Hematopoietic multipotent progenitor cell treated with erythropoietin and hydrocortisone succinate and interleukin-3 and kit ligand, for 6 days (in vitro differentiated cells): ENCODE results near the gene SH2D3C.
A peak's percentile ranks its signal among the peaks of the same experiment; 100 is the strongest.

Source experiments
- DNase-seq: peaks from one replicate; pipeline ENCODE4 v3.0.0-alpha.2; 2015

The SH2D3C gene

DNA sequence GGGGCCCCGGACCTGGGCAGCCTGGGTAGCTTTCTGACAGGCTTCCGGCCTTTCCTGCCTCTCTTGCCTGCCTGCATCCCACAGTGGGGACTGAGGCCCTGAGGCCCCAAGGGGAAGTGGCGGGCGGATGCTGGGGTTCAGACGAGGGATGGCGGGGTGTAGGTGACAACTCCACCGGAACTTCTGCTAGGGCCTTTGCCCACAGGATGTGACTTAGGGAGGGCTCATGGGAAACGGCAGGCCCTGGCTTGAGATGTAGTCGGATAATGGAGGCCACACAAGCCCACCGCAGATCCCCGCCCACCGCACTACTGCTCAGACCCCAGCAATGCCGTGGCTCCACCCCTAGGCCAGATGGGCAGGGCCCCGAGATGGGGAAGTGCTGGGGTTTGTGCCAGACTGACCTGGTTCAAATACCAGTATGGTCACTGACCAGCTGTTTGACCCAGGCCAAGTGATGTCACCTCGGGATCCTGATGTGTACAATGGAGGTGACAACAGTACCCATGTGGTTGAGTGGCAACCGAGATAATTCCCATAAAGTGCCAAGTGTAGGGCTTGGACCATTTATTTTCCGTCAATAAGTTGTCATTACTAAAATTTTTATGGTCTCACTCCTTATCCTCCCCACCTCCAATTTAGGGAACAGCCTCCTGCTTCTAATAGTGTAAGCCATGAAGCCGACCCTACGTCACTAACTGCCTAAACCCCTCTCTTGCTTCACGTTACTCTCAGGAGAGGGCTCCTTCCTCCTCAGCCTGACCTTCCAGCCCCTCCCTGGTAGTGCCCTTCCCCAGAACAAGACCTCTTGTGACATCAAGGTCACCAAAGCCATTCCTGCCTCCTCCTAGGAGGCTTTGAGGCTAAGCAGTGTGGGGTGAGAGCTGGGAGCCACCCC is 4.9 kb upstream of the SH2D3C start:
- peak; percentile 93 for DNase-seq

DNA sequence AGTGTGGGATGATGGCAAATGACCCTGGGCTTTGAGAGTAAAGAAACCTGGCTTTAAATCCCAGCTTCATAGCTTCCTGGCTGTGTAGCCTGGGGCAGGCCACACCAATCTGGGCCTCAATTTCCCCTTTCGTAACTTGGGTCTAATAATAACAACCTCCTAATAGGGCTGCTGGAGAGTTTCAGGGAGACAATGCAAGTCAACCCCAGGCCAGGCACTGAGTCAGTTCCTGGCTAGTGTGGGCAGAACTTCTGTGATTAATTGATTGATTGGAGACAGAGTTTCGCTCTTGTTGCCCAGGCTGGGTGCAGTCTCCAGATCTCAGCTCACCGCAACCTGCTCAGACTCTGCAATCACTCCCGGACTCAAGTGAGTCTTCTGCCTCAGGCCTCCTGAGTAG is 3.3 kb upstream of the SH2D3C start:
- DNase-seq = no peak

DNA sequence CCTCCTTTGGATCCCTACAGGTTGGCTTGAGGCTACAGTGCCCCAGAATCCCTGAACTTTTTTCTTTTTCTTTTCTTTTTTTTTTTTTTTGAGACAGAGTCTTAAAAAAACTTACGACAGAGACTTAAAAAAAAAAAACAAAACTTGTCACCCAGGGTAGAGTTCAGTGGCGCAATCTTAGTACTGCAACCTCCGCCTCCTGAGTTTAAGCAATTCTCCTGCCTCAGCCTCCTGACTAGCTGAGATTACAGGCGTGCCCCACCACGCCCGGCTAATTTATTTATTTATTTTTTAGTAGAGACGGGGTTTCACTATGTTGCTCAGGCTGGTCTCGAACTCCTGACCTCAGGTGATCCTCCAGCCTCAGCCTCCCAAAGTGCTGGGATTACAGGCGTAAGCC is 2.4 kb upstream of the SH2D3C start:
- DNase-seq = peak; percentile 67

DNA sequence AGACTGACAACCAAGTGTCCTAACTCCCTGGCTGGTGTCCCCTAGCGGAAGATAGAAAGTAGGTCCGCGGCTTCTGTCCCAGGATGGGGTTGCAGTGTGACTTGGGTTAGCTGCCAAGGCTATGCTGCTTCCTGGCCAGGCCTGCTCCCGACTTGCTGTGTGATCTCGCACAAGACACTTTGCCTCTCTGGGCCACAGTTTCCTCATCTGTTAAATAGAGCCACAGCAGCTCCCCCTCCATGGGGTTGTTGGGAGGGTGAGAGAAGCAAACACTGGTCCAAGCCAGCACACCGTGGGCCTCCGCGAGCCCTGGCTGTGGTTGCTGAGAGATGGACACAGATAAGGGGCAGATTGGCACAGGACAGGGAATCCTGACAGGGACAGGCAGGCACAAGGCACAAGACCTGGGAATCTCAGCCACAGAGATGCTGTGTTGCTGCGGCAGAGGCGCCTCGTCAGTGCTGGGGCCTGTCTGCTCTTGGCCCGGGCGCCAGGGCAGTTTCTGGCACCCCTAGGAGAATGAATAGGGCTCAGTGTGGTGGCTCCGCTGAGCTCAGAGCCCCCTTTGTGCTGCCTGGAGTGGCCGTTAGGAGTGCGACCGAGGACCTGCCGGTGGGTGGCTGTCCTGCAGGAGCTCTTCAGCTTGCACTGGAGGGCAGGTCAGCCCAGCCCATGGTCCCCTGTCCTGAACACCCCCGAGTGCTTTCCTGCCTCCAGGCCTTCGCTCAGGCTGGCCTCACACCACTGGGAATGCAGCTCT is 1.8 kb upstream of the SH2D3C start:
- DNase-seq = peak; percentile 32

DNA sequence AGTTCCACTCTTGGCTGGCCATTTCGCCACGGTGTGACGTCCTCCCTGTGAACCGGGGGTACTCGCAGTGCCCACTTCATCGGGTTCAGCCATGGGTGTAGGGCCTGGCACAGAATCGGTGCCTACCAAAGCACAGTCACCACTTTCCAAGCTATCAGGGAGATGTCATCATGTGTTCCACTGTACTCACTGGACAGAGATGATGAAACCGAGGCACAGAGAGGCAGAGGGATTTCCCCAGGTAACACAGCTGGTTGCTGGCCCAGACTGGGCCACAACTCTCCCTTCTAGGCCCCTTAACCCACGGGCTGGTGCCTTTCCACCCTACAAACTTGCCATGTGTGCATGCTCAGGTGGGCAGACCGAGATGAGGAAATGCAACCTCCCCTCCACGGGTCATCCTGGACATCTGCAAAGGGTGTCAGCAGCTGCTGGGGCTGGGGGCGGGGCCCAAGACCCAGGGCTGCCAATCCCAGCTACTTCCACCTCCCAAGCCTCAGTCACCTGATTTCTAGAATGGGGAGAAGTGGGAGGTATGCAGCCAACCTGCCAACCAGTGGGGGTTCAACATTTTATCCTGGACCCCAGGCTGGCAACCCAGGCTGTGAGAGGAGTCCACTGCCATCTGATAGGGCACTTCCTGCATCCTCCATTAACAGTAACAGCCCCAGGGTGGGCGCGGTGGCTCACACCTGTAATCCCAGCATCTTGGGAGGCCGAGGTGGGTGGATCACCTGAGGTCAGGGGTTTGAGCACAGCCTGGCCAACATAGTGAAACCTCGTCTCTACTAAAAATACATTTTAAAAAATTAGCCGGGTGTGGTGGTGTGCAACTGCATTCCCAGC is 893 bp upstream of the SH2D3C start:
- peak; percentile 52 for DNase-seq

DNA sequence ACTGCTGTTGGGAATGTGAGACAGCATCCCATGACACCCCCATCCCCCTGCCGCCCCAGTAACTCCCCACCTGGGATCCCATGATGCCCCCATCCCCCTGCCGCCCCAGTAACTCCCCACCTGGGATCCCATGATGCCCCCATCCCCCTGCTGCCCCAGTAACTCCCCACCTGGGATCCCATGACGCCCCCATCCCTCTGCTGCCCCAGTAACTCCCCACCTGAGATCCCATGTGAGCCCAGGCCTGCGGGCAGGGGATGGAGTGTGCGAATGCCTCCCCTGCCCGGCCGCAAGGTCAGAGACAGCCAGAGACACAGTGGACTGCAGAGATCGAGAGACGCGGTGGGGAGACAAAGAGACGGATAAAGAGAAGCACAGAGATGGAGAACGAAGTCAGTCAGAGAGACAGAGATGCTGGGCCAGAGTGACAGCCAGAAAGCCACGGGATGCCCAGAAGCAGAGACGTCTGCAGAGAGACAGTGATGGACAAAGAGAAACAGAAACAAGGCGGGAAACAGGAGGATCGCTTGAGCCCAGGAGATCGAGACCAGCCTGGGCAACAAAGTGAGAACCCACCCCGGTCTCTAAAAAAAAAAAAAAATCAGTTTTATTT is 992 bp downstream of the SH2D3C start:
- DNase-seq = no peak

DNA sequence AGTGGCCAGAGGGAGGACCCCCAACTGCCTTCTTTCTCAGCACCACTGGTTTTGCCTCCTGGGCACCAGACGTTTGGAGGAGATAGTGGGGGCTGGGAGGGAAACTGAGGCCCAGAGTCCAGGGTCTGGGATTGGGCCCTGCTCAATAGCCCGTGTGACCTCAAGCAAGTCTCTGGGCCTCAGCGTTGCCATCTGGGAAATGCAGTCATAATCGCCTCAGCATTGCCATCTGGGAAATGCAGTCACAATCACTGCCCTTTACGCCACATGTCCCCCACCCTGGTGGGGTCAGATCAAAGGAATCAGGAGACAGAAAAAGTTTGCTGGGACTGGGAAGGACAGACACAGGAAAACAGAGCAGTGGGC is 1.6 kb downstream of the SH2D3C start:
- DNase-seq = peak; percentile 25

DNA sequence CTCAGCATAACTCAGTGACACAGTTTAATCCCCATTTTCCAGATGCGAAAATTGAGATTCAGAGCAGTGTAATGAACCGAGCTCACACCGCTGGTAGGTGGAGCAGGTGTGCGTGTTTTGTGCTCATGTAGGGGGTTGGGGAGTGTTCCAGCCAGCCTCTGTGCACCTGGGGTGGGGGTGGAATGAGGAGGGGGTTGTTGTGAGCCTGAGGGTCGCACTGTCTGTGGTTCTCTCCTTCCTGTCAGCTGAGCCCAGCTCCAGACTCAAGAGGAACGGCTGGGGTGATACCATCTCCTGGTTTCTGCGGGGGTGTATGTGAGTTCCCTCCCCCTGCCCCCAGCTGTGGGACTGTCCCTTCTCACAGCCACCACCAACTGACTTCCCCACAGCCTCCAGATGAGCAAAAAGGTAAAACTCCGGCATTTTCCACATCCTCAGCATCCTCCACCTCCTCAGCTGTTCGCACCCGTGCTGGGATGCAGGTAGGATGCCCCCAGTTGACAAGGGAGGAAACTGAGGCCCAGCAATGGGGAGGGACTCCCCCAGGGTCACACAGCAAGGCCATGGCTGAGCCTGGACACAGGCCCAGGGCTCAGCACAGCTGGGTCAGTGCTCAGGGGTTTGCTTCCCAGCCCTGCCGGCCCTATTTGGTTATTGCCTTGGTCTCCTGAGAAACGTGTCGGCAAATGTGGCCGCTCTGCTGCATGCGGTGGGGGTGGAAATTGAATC is 2.1 kb downstream of the SH2D3C start:
- peak; percentile 92 for DNase-seq

DNA sequence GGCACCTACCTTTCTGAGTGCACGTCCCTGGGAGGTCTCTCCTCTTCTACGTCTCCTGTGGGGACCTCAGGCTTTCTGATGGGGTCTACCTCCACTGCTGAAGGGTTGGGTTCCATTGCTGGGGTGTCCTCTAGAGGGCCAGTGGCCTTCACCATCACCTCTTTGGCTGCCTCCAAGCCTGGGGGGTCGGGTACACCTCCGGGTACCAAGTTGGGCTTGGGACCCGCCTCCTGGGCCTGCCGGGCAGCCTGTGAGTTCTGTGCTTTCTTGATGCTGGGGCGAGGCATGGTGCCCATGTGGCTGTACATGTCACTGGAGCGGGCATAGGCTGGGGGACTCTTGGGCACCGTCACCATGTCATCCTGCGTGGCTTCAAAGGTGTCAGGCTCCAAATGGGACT is 4.5 kb downstream of the SH2D3C start:
- DNase-seq = no peak

DNA sequence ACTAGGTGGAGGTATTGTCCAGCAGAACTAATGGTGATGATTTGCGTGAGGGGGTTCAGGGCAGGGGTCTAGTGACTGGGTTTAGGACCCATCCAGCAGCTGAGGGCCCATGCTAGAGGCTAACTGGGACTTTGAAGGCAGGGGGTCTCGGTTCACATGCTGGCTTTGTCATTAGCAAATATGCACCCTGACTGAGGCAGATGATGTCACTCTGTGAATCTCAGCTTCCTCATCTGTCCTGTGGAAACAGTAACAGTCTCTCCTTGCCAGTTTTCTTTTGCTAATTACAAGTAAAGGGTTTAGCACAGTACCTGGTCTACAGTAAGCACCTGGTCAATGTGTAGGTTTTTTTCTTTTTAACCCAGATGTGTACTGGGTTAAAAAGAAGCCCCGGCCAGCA is 5.2 kb downstream of the SH2D3C start:
- DNase-seq = no peak

DNA sequence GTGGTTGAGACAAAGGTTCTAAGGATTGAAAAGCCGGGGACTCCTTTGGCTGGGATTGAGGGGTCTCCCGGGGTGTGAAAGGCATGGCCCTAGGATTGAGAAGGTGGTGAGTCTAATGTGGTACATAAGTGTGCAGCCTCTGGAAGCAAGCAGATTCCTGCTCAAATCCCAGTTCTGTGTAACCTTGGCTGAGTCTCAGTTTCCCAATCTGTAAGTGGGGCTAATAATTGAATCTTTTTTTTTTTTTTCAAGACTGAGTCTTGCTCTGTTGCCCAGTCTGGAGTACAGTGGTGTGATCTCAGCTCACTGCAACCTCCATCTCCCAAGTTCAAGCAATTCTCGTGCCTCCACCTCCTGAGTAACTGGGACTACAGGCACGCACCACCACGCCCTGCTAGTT is 5.9 kb downstream of the SH2D3C start:
- DNase-seq = no peak

DNA sequence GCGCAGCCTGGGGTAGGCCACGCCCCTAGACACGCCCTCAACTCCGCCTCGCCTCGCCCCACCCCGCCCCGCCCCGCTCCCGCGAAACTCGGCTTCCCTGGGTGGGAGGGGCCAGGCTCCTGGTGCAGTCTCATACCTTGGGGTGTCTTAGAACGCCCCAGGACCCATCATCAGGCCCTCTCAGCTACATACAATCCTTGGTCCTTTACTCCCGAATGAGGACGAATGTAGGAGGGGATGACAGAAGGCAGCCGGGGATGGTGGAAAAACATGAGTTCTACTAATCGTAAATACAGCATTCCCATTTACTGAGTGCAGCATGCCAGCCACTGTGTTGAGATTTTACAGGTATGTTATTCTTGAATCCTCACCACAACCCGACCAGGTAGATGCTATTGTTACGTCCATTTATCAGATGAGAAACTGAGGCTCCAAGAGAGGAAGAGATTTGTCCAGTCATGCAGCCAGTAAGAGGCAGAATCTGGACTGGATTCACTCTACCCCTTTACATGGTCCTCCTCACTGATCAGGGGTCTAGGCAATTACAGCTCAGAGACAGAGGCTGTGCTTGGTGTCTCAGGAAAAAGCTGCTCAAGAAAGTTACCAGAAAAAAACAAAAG is 6.8 kb downstream of the SH2D3C start:
- no peak for DNase-seq

DNA sequence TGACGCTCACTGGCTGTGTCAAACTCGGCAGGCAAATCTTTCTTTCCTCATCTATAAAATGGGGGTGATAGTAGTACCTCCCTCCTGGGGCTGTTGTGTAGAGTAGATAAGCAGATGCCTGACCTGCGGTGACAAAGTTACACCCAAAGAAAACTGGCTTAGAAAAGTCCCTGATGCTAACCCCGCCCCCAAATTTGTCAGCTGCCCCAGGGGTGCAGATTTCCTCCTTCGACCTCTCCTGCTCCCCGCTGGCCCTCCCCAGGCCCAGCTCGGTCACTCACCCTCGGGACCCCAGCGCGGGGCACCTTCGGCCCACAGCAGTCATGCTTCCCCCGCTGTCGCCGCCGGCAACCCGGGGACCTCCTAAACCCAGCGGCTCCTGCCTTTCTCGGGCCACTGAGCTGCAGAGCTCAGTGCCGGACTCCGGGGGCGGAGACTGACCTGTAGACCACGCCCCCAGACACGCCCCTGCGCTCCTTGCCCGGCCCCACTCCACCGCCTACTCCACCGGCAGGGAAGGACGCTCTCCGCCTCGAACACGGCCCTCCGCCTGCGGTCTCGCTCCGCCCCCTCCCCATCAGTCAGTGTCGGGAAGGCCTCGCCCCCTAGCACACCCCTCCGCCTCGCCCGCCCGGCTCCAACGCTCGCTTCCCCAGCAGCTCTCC is 7.4 kb downstream of the SH2D3C start:
- peak; percentile 97 for DNase-seq

DNA sequence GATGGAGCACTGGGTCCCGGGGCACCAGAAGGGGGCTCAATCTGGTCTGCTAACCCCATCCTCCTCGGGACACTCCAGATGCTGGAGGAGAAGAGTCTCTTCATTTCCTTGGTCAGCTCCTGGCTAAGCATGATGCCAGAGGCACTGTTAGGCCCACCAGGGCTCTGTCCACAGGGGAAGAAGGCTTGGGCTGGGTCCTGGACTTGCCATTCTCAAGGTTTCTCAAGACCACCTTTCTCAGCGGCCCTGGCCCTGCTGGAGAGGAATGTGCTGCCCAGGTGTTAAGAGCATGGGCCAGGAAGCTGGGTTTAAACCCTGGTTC is 7.9 kb downstream of the SH2D3C start:
- DNase-seq = no peak

DNA sequence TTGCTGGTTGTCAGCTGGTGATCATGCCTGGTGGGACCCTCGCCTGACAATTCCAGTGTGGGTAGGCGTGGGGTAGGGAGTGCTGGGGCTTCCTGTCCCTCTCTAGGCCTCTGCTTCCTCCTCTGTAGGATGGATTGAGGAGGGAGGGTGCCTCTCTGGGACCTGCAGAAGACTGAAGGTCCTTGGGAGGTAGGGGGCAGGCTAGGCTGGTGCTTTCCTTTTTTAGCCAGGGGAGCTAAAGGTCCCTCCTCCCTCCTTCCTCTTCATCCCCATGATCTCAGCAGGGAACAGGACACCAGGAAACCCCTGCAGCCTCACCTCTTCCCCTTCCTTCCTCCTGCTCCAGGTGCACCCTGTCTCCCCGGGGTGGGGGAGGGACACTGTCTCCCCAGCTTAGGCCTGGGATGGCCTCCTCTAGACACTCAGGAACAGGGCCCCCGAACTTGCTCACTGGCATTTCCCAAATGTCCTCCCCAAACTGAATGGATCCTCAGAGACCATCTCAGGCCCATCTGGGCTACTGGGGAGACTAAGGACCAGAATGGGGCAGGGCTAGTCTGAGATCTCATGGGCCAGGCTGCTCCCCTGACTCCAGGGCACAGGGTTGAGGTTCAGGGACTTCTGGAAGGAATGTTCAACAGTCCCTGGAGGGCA is 8.4 kb downstream of the SH2D3C start:
- no peak for DNase-seq

DNA sequence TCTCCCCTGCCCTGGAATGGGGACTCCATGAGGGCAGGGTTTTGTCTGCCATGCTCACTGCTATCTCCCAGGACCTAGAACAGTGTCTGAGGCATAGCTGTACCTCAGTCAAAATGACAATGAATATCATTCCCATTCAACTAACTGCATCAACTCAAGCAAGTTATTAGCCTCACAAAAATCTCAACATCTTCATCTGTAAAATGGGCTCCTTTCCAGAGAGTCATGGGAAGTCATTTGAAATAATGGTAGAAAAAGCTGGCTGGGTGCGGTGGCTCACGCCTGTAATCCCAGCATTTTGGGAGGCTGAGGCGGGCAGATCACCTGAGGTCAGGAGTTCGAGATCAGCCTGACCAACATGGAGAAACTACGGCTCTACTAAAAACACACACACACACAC is 9.4 kb downstream of the SH2D3C start:
- DNase-seq = no peak

DNA sequence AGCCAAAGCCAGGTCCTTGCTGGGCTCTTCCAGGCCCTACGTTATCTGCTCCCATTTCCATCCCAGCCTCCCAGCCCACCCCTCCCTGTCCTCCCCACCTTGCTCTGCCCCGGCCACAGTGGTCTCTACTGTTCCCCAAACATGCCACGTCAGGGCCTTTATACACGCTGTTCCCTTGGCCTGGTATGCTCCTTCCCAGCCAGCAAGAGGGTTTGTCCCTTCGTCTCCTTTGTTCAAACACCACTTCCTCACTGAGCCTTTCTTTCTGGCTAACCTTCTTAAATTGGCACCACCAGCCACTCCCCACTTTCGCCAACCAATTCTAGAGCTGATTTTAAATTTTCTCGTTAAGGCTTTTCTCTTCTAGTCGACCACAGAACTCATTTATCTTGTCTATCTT is 9.8 kb downstream of the SH2D3C start:
- peak; percentile 40 for DNase-seq

DNA sequence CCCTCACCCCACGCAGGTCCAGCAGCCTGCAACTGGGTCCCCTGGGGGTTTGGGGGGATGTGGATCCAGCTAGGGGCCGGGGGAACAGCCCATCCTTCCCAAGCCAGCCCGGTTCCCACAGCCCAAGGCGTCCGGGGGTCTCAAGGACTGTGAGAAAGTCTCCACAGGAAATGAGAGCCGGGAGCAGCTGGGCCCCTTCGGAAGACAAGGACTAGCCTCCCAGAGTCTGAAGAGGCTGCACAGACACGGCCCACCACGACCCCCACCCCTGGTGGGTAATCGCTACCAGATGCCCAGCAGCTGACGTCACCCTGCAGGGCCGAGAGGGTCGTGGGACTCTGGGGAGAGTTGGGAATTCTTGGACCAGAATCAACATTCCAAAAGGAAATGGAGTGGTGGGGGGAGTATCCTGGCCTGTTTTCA is 10.5 kb downstream of the SH2D3C start:
- DNase-seq = no peak

DNA sequence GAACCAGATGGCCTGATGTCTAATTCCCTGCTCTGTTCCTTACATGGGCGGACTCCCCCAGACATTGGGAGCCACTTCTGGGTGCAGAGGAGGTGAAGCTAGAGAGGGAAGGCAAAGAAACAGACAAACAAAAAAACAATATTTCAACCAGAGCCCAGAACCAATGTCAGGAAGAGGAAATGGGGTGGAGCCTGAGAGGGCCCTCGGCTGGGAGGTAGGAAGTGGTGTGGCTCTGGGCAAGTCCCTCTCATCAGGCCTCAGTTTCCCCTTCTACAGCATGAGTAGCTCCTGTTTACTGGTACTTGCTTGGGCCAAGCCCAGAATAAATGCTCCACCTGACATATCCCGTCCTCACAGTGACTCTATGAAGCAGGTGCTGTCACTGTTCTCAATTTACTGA is 11.1 kb downstream of the SH2D3C start:
- no peak for DNase-seq

DNA sequence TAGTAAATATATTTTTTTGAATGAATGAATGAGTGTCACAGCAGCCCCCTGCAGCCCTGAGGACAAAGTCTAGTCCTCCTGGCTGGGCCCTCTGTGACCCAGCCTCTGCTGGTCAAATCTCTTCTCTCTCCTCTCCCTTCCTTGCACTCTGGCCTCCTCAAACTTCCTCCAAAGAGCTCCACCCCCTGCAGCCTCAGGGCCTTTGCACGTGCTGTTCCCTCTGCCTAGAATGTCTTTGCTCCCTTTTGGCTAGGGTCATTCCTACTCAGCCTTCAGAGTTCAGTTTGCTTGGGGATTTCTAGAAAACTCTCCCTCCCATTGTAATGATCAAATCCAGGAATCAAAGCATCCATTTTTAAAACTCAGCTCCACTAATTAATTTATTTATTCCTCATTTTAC is 13.0 kb downstream of the SH2D3C start:
- no peak for DNase-seq

DNA sequence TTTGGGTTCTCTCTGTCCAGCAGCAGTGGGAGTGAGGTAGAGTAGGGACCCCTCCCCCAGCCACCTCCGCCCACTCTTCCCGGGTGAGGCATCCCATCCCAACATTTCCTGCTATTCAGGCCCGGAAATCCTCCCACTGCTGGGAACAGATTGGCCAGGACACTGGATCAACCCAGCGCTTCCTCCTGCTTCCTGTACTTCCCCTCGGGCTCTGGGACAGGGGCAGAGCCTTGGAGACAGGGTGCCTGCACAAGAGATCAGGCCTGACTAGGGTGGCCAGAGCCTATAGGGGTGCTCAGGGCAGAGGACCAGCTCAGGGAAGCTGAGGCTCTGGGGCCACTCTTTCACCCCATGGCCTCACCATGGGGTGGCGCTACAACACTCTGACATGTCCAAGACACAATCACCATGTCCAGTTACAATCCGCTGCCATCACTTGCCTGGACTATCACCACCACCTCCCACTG is 14.5 kb downstream of the SH2D3C start:
- DNase-seq = peak; percentile 70
